GM19372 (cell line): ENCODE data around the gene DOCK9.

Experiments used
- ATAC-seq: cut with Tn5 transposase; IDR thresholded peaks from one replicate; pipeline ENCODE4 v1.9.1; 2021; ENCODE audit warnings: mild to moderate bottlenecking, low read depth, moderate library complexity; ENCODE audit not compliant: unreplicated experiment

Gene DOCK9

GRCh38 chr13:98869408-98870090 is 108.3 kb downstream of the DOCK9 start:
- no peak for ATAC-seq

GRCh38 chr13:98868932-98869331 is 108.9 kb downstream of the DOCK9 start:
- no peak for ATAC-seq

GRCh38 chr13:98866882-98867281 is 111.0 kb downstream of the DOCK9 start:
- ATAC-seq: no peak

GRCh38 chr13:98860491-98860890 is 117.4 kb downstream of the DOCK9 start:
- ATAC-seq: no peak

- no peak for ATAC-seq
These were observed 119.7 kb downstream of the DOCK9 start for GRCh38 chr13:98858191-98858590.

GRCh38 chr13:98856983-98857382 is 120.9 kb downstream of the DOCK9 start:
- no peak for ATAC-seq

GRCh38 chr13:98854448-98854847 is 123.4 kb downstream of the DOCK9 start:
- no peak for ATAC-seq

- ATAC-seq: peak; percentile 99
These were observed 124.1 kb downstream of the DOCK9 start for GRCh38 chr13:98853771-98854221.

GRCh38 chr13:98851276-98851675 is 126.6 kb downstream of the DOCK9 start:
- no peak for ATAC-seq

GRCh38 chr13:98848746-98849145 is 129.1 kb downstream of the DOCK9 start:
- no peak for ATAC-seq

GRCh38 chr13:98847780-98848179 is 130.1 kb downstream of the DOCK9 start:
- no peak for ATAC-seq

GRCh38 chr13:98846986-98847385 is 130.9 kb downstream of the DOCK9 start:
- no peak for ATAC-seq

- ATAC-seq: no peak
These were observed 131.3 kb downstream of the DOCK9 start for GRCh38 chr13:98846521-98846920.

GRCh38 chr13:98845742-98846141 is 132.1 kb downstream of the DOCK9 start:
- no peak for ATAC-seq

- ATAC-seq: no peak
These were observed 133.8 kb downstream of the DOCK9 start for GRCh38 chr13:98844021-98844420.

GRCh38 chr13:98843482-98843877 is 134.4 kb downstream of the DOCK9 start:
- ATAC-seq: no peak

- peak; percentile 83 for ATAC-seq
These were observed 134.9 kb downstream of the DOCK9 start for GRCh38 chr13:98842858-98843481.

GRCh38 chr13:98842070-98842469 is 135.8 kb downstream of the DOCK9 start:
- ATAC-seq: no peak

- peak; percentile 86 for ATAC-seq
These were observed 137.8 kb downstream of the DOCK9 start for GRCh38 chr13:98839856-98840769.

GRCh38 chr13:98838776-98839175 is 139.1 kb downstream of the DOCK9 start:
- ATAC-seq: no peak

GRCh38 chr13:98837896-98838295 is 140.0 kb downstream of the DOCK9 start:
- ATAC-seq: no peak
